ENCODE measurements around the gene AHRR. TPM values are rescaled to one million over a fixed set of nuclear protein-coding genes. Genes with fewer than 3 reads are reported as not detected.

AHRR gene
- total and polyA plus RNA-seq, 2 experiments from 2014 or later = 1.8 to 2.4 TPM

GRCh38 chr5:468401-468800 lies 146.9 kb downstream of the AHRR start:
- no peaks in the 10 kb centered on the region for H3K9me2 ChIP-seq (replicated peaks; ENCODE audit: insufficient read depth)
- peaks cover 10% of the 10 kb centered on the region for H3K4me1 ChIP-seq (ENCODE audit: insufficient read depth)
- no peaks in the 10 kb centered on the region for H4K20me1 ChIP-seq (ENCODE audit: insufficient read depth, poor library complexity, severe bottlenecking)
- peaks cover 18% of the 10 kb centered on the region for H3K79me2 ChIP-seq
- no peak overlapping the region for H3K27ac ChIP-seq
- WGBS (ENCODE audit: low lambda C conversion rate, missing lambda C conversion rate) = 90% methylated on average over 5 of the region's 6 CpGs
- no peaks in the 10 kb centered on the region for H3K27me3 ChIP-seq
- H3K36me3 ChIP-seq (replicated peaks; ENCODE audit: insufficient read depth, low read depth) = no peaks in the 10 kb centered on the region
- no peak for DNase-seq (ENCODE audit: low spot score)
- TF ChIP-seq EZH2 (IDR thresholded peaks at IDR 0.05; ENCODE audit: borderline replicate concordance) (no peak), CTCF (IDR thresholded peaks at IDR 0.05; ENCODE audit: poor library complexity) (no peak), EZH2phosphoT487 (IDR thresholded peaks at IDR 0.05; ENCODE audit: low read depth, severe bottlenecking, unreplicated experiment) (no peak)
- H2AFZ ChIP-seq = no peak overlapping the region
- H3K9me3 ChIP-seq (ENCODE audit: low read depth) = no peaks in the 10 kb centered on the region
- no peak overlapping the region for H3K4me2 ChIP-seq
- H3K4me3 ChIP-seq = no peak overlapping the region

- H3K4me3 ChIP-seq = no peak overlapping the region
- H4K20me1 ChIP-seq (ENCODE audit: insufficient read depth, poor library complexity, severe bottlenecking) = peaks cover 2% of the 10 kb centered on the region
- no peak overlapping the region for H3K4me2 ChIP-seq
- no peak for DNase-seq (ENCODE audit: low spot score)
- H2AFZ ChIP-seq = no peak overlapping the region
- WGBS (ENCODE audit: low lambda C conversion rate, missing lambda C conversion rate) = 91% methylated on average over 19 of the region's 19 CpGs
- peaks cover 18% of the 10 kb centered on the region for H3K79me2 ChIP-seq
- no peaks in the 10 kb centered on the region for H3K27me3 ChIP-seq
- peaks cover 12% of the 10 kb centered on the region for H3K4me1 ChIP-seq (ENCODE audit: insufficient read depth)
- H3K9me3 ChIP-seq (ENCODE audit: low read depth) = no peaks in the 10 kb centered on the region
- no peak overlapping the region for H3K27ac ChIP-seq
- no peaks in the 10 kb centered on the region for H3K9me2 ChIP-seq (replicated peaks; ENCODE audit: insufficient read depth)
- H3K36me3 ChIP-seq (replicated peaks; ENCODE audit: insufficient read depth, low read depth) = no peaks in the 10 kb centered on the region
- TF ChIP-seq EZH2phosphoT487 (IDR thresholded peaks at IDR 0.05; ENCODE audit: low read depth, severe bottlenecking, unreplicated experiment) = no peak
- no peak for TF ChIP-seq CTCF (IDR thresholded peaks at IDR 0.05; ENCODE audit: poor library complexity)
- no peak for TF ChIP-seq EZH2 (IDR thresholded peaks at IDR 0.05; ENCODE audit: borderline replicate concordance)
These were observed 148.4 kb downstream of the AHRR start for GRCh38 chr5:469752-470483.

- no peak for DNase-seq (ENCODE audit: low spot score)
- peaks cover 18% of the 10 kb centered on the region for H3K79me2 ChIP-seq
- peaks cover 5% of the 10 kb centered on the region for H4K20me1 ChIP-seq (ENCODE audit: insufficient read depth, poor library complexity, severe bottlenecking)
- H3K4me3 ChIP-seq = no peak overlapping the region
- TF ChIP-seq EZH2phosphoT487 (IDR thresholded peaks at IDR 0.05; ENCODE audit: low read depth, severe bottlenecking, unreplicated experiment) = no peak
- TF ChIP-seq CTCF (IDR thresholded peaks at IDR 0.05; ENCODE audit: poor library complexity) = no peak
- no peak for TF ChIP-seq EZH2 (IDR thresholded peaks at IDR 0.05; ENCODE audit: borderline replicate concordance)
- H2AFZ ChIP-seq = no peak overlapping the region
- H3K27ac ChIP-seq = no peak overlapping the region
- H3K9me3 ChIP-seq (ENCODE audit: low read depth) = no peaks in the 10 kb centered on the region
- peak overlapping the region; percentile 100 for H3K4me2 ChIP-seq
- H3K27me3 ChIP-seq = peaks cover 3% of the 10 kb centered on the region
- no peaks in the 10 kb centered on the region for H3K36me3 ChIP-seq (replicated peaks; ENCODE audit: insufficient read depth, low read depth)
- WGBS (ENCODE audit: low lambda C conversion rate, missing lambda C conversion rate) = 94% methylated on average over 31 of the region's 31 CpGs
- no peaks in the 10 kb centered on the region for H3K9me2 ChIP-seq (replicated peaks; ENCODE audit: insufficient read depth)
- H3K4me1 ChIP-seq (ENCODE audit: insufficient read depth) = peaks cover 20% of the 10 kb centered on the region
These were observed 149.6 kb downstream of the AHRR start for GRCh38 chr5:470961-471749.
